HG03521 (cell line): ENCODE results near the gene ALG9.
A peak's percentile ranks its signal among the peaks of the same experiment; 100 is the strongest.
"Not testable (repeated sequence)": the region's sequence is repeated elsewhere in the genome, so short reads cannot be mapped to it uniquely, and the experiment has no call there.

Experiments used
- ATAC-seq: cut with Tn5 transposase; IDR thresholded peaks from one replicate; pipeline ENCODE4 v1.9.1; 2021; ENCODE audit warnings: mild to moderate bottlenecking, moderate library complexity; ENCODE audit not compliant: unreplicated experiment

Gene ALG9

GRCh38 chr11:111870886-111871692 lies at the start of gene ALG9:
ALG9 (minus strand) TSS chr11:111871581; CDS start chr11:111871482, 99 bp downstream.
- peak; percentile 84 for ATAC-seq

- ATAC-seq, result no peak
Observed at GRCh38 chr11:111920908-111921307, 49.5 kb upstream of the ALG9 start.

- ATAC-seq, result no peak
Observed at GRCh38 chr11:111918390-111919256, 47.2 kb upstream of the ALG9 start, which contains the start of gene C11orf52. C11orf52 (plus strand) TSS chr11:111918913; CDS start chr11:111918973, 60 bp downstream.

- ATAC-seq, result no peak
Observed at GRCh38 chr11:111917788-111918187, 46.4 kb upstream of the ALG9 start.

- no peak for ATAC-seq
Observed at GRCh38 chr11:111917312-111917711, 45.9 kb upstream of the ALG9 start.

- no peak for ATAC-seq
Observed at GRCh38 chr11:111916768-111917167, 45.4 kb upstream of the ALG9 start.

GRCh38 chr11:111913997-111914396 lies 42.6 kb upstream of the ALG9 start:
- ATAC-seq, result no peak

GRCh38 chr11:111913031-111913861 lies 41.9 kb upstream of the ALG9 start:
- no peak for ATAC-seq

- no peak for ATAC-seq
Observed at GRCh38 chr11:111912535-111912934, 41.2 kb upstream of the ALG9 start, which contains the start of gene HSPB2. HSPB2 (plus strand) TSS chr11:111912734; CDS start chr11:111912830, 96 bp downstream.

- no peak for ATAC-seq
Observed at GRCh38 chr11:111911563-111912401, 40.4 kb upstream of the ALG9 start, which contains the start of gene CRYAB. CRYAB (minus strand) TSS chr11:111911770; CDS start chr11:111911724, 46 bp downstream.

- no peak for ATAC-seq
Observed at GRCh38 chr11:111910676-111911562, 39.5 kb upstream of the ALG9 start.

- ATAC-seq, result no peak
Observed at GRCh38 chr11:111909378-111909777, 38.0 kb upstream of the ALG9 start.

GRCh38 chr11:111908639-111909305 lies 37.4 kb upstream of the ALG9 start:
- ATAC-seq, result no peak

GRCh38 chr11:111906680-111907079 lies 35.3 kb upstream of the ALG9 start:
- ATAC-seq, result no peak

GRCh38 chr11:111905411-111905810 lies 34.0 kb upstream of the ALG9 start:
- ATAC-seq, result no peak

GRCh38 chr11:111886844-111887243 lies 15.5 kb upstream of the ALG9 start:
- ATAC-seq, result no peak

GRCh38 chr11:111886032-111886431 lies 14.7 kb upstream of the ALG9 start:
- ATAC-seq, result no peak

GRCh38 chr11:111885053-111885452 lies 13.7 kb upstream of the ALG9 start:
- not testable (repeated sequence) for ATAC-seq
